Measurements from ENCODE around the gene FGFR2.

FGFR2 gene

GRCh38 chr10:121551210-121551885 lies 46.9 kb downstream of the FGFR2 start:
- DNase-seq = no peak

- no peak for DNase-seq
Observed at GRCh38 chr10:121544301-121544869, 53.9 kb downstream of the FGFR2 start.

- DNase-seq = no peak
Observed at GRCh38 chr10:121543545-121543944, 54.7 kb downstream of the FGFR2 start.

- no peak for DNase-seq
Observed at GRCh38 chr10:121541450-121542120, 56.7 kb downstream of the FGFR2 start.

GRCh38 chr10:121540732-121541395 lies 57.4 kb downstream of the FGFR2 start:
- DNase-seq = no peak

GRCh38 chr10:121539786-121540185 lies 58.5 kb downstream of the FGFR2 start:
- no peak for DNase-seq

GRCh38 chr10:121536310-121536913 lies 61.8 kb downstream of the FGFR2 start:
- DNase-seq = peak; percentile 89

- no peak for DNase-seq
Observed at GRCh38 chr10:121535381-121535780, 62.9 kb downstream of the FGFR2 start.

- no peak for DNase-seq
Observed at GRCh38 chr10:121532292-121532864, 65.9 kb downstream of the FGFR2 start.

- DNase-seq = no peak
Observed at GRCh38 chr10:121531830-121532178, 66.4 kb downstream of the FGFR2 start.

GRCh38 chr10:121531076-121531829 lies 67.0 kb downstream of the FGFR2 start:
- DNase-seq = no peak

GRCh38 chr10:121530481-121531075 lies 67.7 kb downstream of the FGFR2 start:
- no peak for DNase-seq

GRCh38 chr10:121527690-121528089 lies 70.6 kb downstream of the FGFR2 start:
- no peak for DNase-seq

GRCh38 chr10:121526801-121527221 lies 71.4 kb downstream of the FGFR2 start:
- DNase-seq = no peak

GRCh38 chr10:121526135-121526790 lies 72.0 kb downstream of the FGFR2 start:
- no peak for DNase-seq

- DNase-seq = peak; percentile 49
Observed at GRCh38 chr10:121525251-121526134, 72.8 kb downstream of the FGFR2 start.

- DNase-seq = peak; percentile 58
Observed at GRCh38 chr10:121524157-121524817, 74.0 kb downstream of the FGFR2 start.

GRCh38 chr10:121522831-121523230 lies 75.4 kb downstream of the FGFR2 start:
- DNase-seq = no peak

- DNase-seq = no peak
Observed at GRCh38 chr10:121521794-121522556, 76.3 kb downstream of the FGFR2 start.

Measured in left hindlimb (tissue), 1 donor.